ENCODE results near the gene PPARA. TPM values are rescaled to one million over a fixed set of nuclear protein-coding genes. Genes with fewer than 3 reads are reported as not detected.

The PPARA gene
- total and polyA plus RNA-seq, 12 donors = 15.5 to 89.5 (median 79.9) TPM

DNA sequence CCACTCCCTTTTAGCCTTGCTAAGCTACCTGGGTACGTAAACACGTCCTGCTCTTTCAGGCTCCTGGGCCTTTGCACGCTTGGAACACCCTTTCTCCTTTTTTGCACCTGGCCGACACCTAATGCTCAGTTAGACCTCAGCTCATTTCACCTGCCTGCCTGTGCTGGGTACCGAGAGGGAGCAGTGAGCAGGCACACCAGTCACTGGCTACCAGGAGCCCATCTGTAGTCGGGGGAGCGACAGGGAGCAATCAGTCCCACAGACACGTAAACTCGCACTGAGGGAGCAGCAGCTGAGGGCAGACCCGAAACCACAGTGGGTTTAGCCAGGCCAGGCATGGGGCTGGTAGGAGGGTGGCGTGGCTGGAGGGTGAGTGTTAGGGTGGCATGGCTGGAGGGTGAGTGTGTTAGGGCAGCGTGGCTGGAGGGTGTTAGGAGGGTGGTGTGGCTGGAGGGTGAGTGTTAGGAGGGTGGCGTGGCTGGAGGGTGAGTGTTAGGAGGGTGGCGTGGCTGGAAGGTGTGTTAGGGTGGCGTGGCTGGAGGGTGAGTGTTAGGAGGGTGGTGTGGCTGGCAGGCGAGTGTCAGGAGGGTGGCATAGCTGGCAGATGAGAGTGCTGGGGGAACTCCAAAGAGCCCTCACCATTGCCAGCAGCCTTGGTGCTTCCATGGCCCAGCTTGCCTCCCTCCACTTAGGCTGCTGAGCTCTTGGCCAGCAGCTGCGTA is 140.0 kb downstream of the PPARA start:
- peaks cover 10 to 44% (median 31%) of the 10 kb centered on the region in 9 donors for H3K4me1 ChIP-seq
- no peak overlapping the region for H3K4me3 ChIP-seq
- DNase-seq (peak; percentile 49 to 66), ATAC-seq (peak; percentile 38 to 79 (median 60))
- intact Hi-C loops (cut with DNase I) = loop anchor here in 1 of 10 donors (5.0 kb wide), 1 partner anchor 33 kb away; no protein-coding TSS in a partner anchor
- 81 to 82% methylated on average over 17 of the region's 17 CpGs for WGBS, 2 donors
- no peak for TF ChIP-seq CTCF (IDR thresholded peaks at IDR 0.05)
- H3K27ac ChIP-seq = peak overlapping the region in 9 of 10 donors; percentile 19 to 89 (median 56)
- no peaks in the 10 kb centered on the region for H3K27me3 ChIP-seq
- peaks cover 0 to 71% (median 29%) of the 10 kb centered on the region in 9 donors for H3K36me3 ChIP-seq
- H3K9me3 ChIP-seq = peaks cover 0 to 12% (median 0%) of the 10 kb centered on the region in 11 donors

DNA sequence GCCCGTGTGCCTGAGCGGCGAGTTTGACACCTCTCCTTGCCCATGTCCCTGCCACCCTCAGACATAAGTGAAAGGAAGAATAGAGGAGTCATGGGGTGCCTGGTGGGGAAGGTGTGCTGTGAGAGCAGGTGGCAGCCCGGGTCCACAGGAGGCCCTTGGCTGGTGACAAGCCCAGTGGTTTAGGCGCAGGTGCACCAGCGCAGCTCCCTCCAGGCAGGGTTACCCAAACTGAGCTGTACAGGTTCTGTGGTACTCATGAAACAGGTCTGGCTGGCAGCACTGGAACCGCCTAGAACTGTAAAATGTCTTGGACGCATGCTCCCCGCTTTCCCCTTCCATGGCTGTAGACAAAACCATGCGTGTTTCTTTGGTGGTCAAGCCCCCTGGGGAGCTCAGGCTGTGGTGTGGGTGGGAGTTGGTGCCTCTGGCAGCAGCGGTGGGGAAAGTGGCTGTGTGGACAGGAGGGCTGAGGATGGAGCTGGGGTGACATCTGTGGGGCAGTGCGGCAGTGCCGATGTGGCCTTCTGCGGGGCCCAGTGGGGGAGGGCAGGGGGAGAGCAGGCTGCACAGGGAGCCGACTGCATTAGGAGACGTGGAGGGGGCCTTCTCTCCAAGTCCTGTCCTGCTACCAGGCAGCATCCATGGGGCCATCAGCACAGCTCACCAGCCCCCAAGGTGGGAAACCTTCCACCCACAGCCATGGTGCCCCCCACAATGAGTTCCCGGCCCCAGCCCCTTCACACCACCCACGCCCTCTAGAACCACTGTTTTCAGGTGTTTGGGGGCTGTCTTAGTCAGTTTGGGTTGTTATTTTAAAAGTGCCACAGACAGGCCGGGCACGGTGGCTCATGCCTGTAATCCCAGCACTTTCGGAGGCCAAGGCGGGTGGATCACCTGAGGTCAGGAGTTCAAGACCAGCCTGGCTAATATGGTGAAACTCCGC is 140.8 kb downstream of the PPARA start:
- Histone ChIP-seq H3K36me3 (peaks cover 0 to 62% (median 20%) of the 10 kb centered on the region in 9 donors), H3K4me1 (peaks cover 14 to 53% (median 37%) of the 10 kb centered on the region in 9 donors), H3K27me3 (no peaks in the 10 kb centered on the region), H3K27ac (peak overlapping the region in 8 of 10 donors; percentile 9 to 89 (median 58)), H3K4me3 (no peak overlapping the region), H3K9me3 (peaks cover 0 to 12% (median 0%) of the 10 kb centered on the region in 11 donors)
- ATAC-seq = peak in 1 of 8 donors; percentile 3
- TF ChIP-seq CTCF (IDR thresholded peaks at IDR 0.05) = no peak
- intact Hi-C loops (cut with DNase I) = loop anchor here in 1 of 10 donors (5.0 kb wide), 1 partner anchor 34 kb away; no protein-coding TSS in a partner anchor
- DNase-seq = no peak
- 88 to 93% methylated on average over 21 to 23 of the region's 23 CpGs for WGBS, 2 donors

DNA sequence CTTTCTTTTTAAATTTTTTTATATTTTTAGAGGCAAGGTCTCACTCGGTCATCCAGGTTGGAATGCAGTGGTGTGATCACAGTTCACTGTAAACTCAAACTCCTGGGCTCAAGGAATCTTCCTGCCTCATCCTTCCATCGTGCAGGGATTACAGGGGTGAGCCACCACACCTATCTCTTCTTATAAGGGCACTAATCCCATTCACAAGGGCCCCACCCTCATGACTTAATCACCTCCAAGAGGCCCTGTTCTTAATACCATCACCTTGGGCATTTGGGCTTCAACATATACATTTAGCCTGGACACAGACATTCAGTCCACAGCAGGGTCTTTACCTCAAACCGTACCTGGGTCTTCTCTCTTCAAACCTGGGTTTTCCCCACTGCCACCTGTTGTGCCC is 141.8 kb downstream of the PPARA start:
- Histone ChIP-seq H3K36me3 (peaks cover 0 to 52% (median 20%) of the 10 kb centered on the region in 9 donors), H3K27me3 (no peaks in the 10 kb centered on the region), H3K4me1 (peaks cover 20 to 57% (median 44%) of the 10 kb centered on the region in 9 donors), H3K9me3 (peaks cover 0 to 12% (median 0%) of the 10 kb centered on the region in 11 donors), H3K27ac (peak overlapping the region in 1 of 10 donors; percentile 76), H3K4me3 (no peak overlapping the region)
- no peak for DNase-seq
- TF ChIP-seq CTCF (IDR thresholded peaks at IDR 0.05) = no peak
- ATAC-seq = no peak
- 97 to 100% methylated on average over 3 of the region's 3 CpGs for WGBS, 2 donors
- intact Hi-C loops (cut with DNase I) = loop anchor here in 1 of 10 donors (5.0 kb wide), 1 partner anchor 35 kb away; no protein-coding TSS in a partner anchor

- ATAC-seq = no peak
- Histone ChIP-seq H3K4me3 (no peak overlapping the region), H3K27ac (peak overlapping the region in 2 of 10 donors; percentile 12 to 76), H3K9me3 (peaks cover 0 to 12% (median 0%) of the 10 kb centered on the region in 11 donors), H3K4me1 (peaks cover 16 to 54% (median 43%) of the 10 kb centered on the region in 9 donors), H3K36me3 (peaks cover 0 to 50% (median 20%) of the 10 kb centered on the region in 9 donors), H3K27me3 (no peaks in the 10 kb centered on the region)
- intact Hi-C loops (cut with DNase I) = loop anchor here in 1 of 10 donors (5.0 kb wide), 1 partner anchor 35 kb away; no protein-coding TSS in a partner anchor
- 93 to 94% methylated on average over 14 of the region's 14 CpGs for WGBS, 2 donors
- DNase-seq = no peak
- no peak for TF ChIP-seq CTCF (IDR thresholded peaks at IDR 0.05)
Measured at GRCh38 chr22:46292732-46293131, 142.4 kb downstream of the PPARA start.

Data from heart right ventricle (tissue), 16 donors.